ENCODE data around the gene KRTAP19-7. TPM values are rescaled to one million over a fixed set of nuclear protein-coding genes. Genes with fewer than 3 reads are reported as not detected.

The KRTAP19-7 gene
- total RNA-seq, 1 experiment from 2014 or later, result not detected

- Histone ChIP-seq H3K27me3 (ENCODE audit: control insufficient read depth, insufficient read depth, low read length) (no peaks in the 10 kb centered on the region), H3K4me1 (ENCODE audit: control insufficient read depth, insufficient read depth, low read length) (no peaks in the 10 kb centered on the region), H3K4me3 (ENCODE audit: low read depth in 2 of 2, low read length in 2 of 2) (no peak overlapping the region), H3K36me3 (ENCODE audit: control insufficient read depth, insufficient read depth, low read length) (no peaks in the 10 kb centered on the region), H3K9me3 (ENCODE audit: control insufficient read depth, insufficient read depth, low read depth, low read length) (no peaks in the 10 kb centered on the region), H3K27ac (ENCODE audit: low read length) (no peak overlapping the region)
- ATAC-seq (no peak), DNase-seq (ENCODE audit: low read depth, low spot score) (no peak)
- CTCF ChIA-PET, result no interaction called here
- no TSS peak for BruUV-seq (replicated peaks)
- in situ Hi-C loops (cut with HindIII; ENCODE audit: low pct_unique_long_range_greater_than_20kb, low sequenced_read_pairs) (no loop called here), intact Hi-C loops (cut with micrococcal nuclease; ENCODE audit: unreplicated experiment) (no loop called here)
- POLR2A ChIA-PET, result no interaction called here
- no peak for TF ChIP-seq CTCF (IDR thresholded peaks at IDR 0.05)
- TF ChIP-seq SIN3A (IDR thresholded peaks at IDR 0.05; ENCODE audit: borderline replicate concordance, insufficient read depth, low read depth, low read length), result no peak
- TF ChIP-seq POLR2AphosphoS5 (IDR thresholded peaks at IDR 0.05; ENCODE audit: low read depth, low read length), result no peak
- TF ChIP-seq REST (IDR thresholded peaks at IDR 0.05; ENCODE audit: insufficient read depth in 1 of 2, low read depth in 2 of 2, low read length in 1 of 2), result no peak
- no peak for TF ChIP-seq TCF7L2 (IDR thresholded peaks at IDR 0.05; ENCODE audit: low read depth, low read length)
These were observed 6.5 kb upstream of the KRTAP19-7 start for GRCh38 chr21:30567617-30568016.

GRCh38 chr21:30563630-30564029, 2.5 kb upstream of the KRTAP19-7 start:
- Histone ChIP-seq H3K27ac (ENCODE audit: low read length) (no peak overlapping the region), H3K9me3 (ENCODE audit: control insufficient read depth, insufficient read depth, low read depth, low read length) (no peaks in the 10 kb centered on the region), H3K4me1 (ENCODE audit: control insufficient read depth, insufficient read depth, low read length) (no peaks in the 10 kb centered on the region), H3K4me3 (ENCODE audit: low read depth in 2 of 2, low read length in 2 of 2) (no peak overlapping the region), H3K27me3 (ENCODE audit: control insufficient read depth, insufficient read depth, low read length) (no peaks in the 10 kb centered on the region), H3K36me3 (ENCODE audit: control insufficient read depth, insufficient read depth, low read length) (no peaks in the 10 kb centered on the region)
- in situ Hi-C loops (cut with HindIII; ENCODE audit: low pct_unique_long_range_greater_than_20kb, low sequenced_read_pairs) (no loop called here), intact Hi-C loops (cut with micrococcal nuclease; ENCODE audit: unreplicated experiment) (no loop called here)
- ChIA-PET POLR2A (no interaction called here), CTCF (no interaction called here)
- DNase-seq (ENCODE audit: low read depth, low spot score) (no peak), ATAC-seq (no peak)
- no TSS peak for BruUV-seq (replicated peaks)
- no peak for TF ChIP-seq POLR2AphosphoS5 (IDR thresholded peaks at IDR 0.05; ENCODE audit: low read depth, low read length)
- TF ChIP-seq TCF7L2 (IDR thresholded peaks at IDR 0.05; ENCODE audit: low read depth, low read length), result no peak
- no peak for TF ChIP-seq SIN3A (IDR thresholded peaks at IDR 0.05; ENCODE audit: borderline replicate concordance, insufficient read depth, low read depth, low read length)
- no peak for TF ChIP-seq CTCF (IDR thresholded peaks at IDR 0.05)
- no peak for TF ChIP-seq REST (IDR thresholded peaks at IDR 0.05; ENCODE audit: insufficient read depth in 1 of 2, low read depth in 2 of 2, low read length in 1 of 2)

All from Panc1 (cell line).